Duodenal mucosa (tissue), 2 donors: ENCODE data around the gene HTRA2.

Experiments used
- H3K27ac ChIP-seq: one replicate; pipeline ENCODE4 v1.7.0; 2013; ENCODE audit warnings: low read depth, low read length
- H3K27me3 ChIP-seq, 2 donors: one replicate each; pipeline ENCODE4 v1.7.0; 2013; ENCODE audit warnings: low read length in 2 of 2, control low read depth in 1 of 2; ENCODE audit not compliant: insufficient read depth in 2 of 2, control insufficient read depth in 1 of 2
- H3K36me3 ChIP-seq, 2 donors: one replicate each; pipeline ENCODE4 v1.7.0; 2013; ENCODE audit warnings: low read length in 2 of 2, control low read depth in 1 of 2; ENCODE audit not compliant: insufficient read depth in 2 of 2, control insufficient read depth in 1 of 2
- H3K4me1 ChIP-seq, 2 donors: one replicate each; pipeline ENCODE4 v1.7.0; 2013; ENCODE audit warnings: low read length in 2 of 2, control low read depth in 1 of 2; ENCODE audit not compliant: insufficient read depth in 2 of 2, control insufficient read depth in 1 of 2
- H3K4me3 ChIP-seq, 2 donors: one replicate each; pipeline ENCODE4 v1.7.0; 2013; ENCODE audit warnings: low read length in 2 of 2, low read depth in 1 of 2
- H3K9ac ChIP-seq, 2 donors: one replicate each; pipeline ENCODE4 v1.7.0; 2013; ENCODE audit warnings: low read length in 2 of 2, low read depth in 1 of 2
- H3K9me3 ChIP-seq, 2 donors: one replicate each; pipeline ENCODE4 v1.7.0; 2013; ENCODE audit warnings: low read length in 2 of 2, control low read depth in 1 of 2; ENCODE audit not compliant: control insufficient read depth in 1 of 2

Gene HTRA2

DNA sequence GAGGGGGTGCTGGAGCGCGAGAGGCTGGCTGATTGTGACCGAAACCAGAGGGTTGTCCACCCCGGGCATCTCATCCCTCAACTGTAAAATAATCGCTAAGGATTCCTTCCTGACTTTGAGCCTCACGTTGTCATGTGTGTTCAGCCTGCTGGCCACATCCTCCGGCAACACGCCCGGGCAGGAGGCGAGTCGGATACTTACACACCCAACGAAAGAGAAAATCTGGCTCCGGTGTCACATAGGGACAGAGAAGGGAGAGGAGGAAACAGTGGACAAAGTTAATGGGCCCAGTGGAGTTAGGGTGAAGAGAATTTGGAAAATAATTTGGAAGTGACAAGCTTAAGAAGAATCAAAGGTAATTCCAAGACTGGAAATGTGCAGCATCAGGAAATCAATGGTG lies 13.1 kb upstream of the HTRA2 start:
- peaks cover 5 to 25% of the 10 kb centered on the region in 2 donors for H3K36me3 ChIP-seq
- no peaks in the 10 kb centered on the region for H3K9me3 ChIP-seq
- peak overlapping the region; percentile 30 to 50 for H3K4me3 ChIP-seq
- H3K9ac ChIP-seq = no peak overlapping the region
- peaks cover 61 to 76% of the 10 kb centered on the region in 2 donors for H3K27me3 ChIP-seq
- H3K4me1 ChIP-seq = peaks cover 6 to 24% of the 10 kb centered on the region in 2 donors
- no peak overlapping the region for H3K27ac ChIP-seq

- H3K9me3 ChIP-seq = no peaks in the 10 kb centered on the region
- H3K9ac ChIP-seq = no peak overlapping the region
- no peak overlapping the region for H3K27ac ChIP-seq
- H3K4me1 ChIP-seq = peaks cover 9 to 13% of the 10 kb centered on the region in 2 donors
- H3K36me3 ChIP-seq = peaks cover 13 to 49% of the 10 kb centered on the region in 2 donors
- no peak overlapping the region for H3K4me3 ChIP-seq
- H3K27me3 ChIP-seq = peaks cover 15 to 21% of the 10 kb centered on the region in 2 donors
Observed at GRCh38 chr2:74522516-74522915, 7.2 kb upstream of the HTRA2 start.

GRCh38 chr2:74524005-74524404 lies 5.7 kb upstream of the HTRA2 start:
- Histone ChIP-seq H3K9ac (no peak overlapping the region), H3K9me3 (no peaks in the 10 kb centered on the region), H3K36me3 (peaks cover 21 to 49% of the 10 kb centered on the region in 2 donors), H3K4me3 (no peak overlapping the region), H3K27me3 (peaks cover 6% of the 10 kb centered on the region in 2 donors), H3K27ac (no peak overlapping the region), H3K4me1 (peaks cover 22 to 24% of the 10 kb centered on the region in 2 donors)

DNA sequence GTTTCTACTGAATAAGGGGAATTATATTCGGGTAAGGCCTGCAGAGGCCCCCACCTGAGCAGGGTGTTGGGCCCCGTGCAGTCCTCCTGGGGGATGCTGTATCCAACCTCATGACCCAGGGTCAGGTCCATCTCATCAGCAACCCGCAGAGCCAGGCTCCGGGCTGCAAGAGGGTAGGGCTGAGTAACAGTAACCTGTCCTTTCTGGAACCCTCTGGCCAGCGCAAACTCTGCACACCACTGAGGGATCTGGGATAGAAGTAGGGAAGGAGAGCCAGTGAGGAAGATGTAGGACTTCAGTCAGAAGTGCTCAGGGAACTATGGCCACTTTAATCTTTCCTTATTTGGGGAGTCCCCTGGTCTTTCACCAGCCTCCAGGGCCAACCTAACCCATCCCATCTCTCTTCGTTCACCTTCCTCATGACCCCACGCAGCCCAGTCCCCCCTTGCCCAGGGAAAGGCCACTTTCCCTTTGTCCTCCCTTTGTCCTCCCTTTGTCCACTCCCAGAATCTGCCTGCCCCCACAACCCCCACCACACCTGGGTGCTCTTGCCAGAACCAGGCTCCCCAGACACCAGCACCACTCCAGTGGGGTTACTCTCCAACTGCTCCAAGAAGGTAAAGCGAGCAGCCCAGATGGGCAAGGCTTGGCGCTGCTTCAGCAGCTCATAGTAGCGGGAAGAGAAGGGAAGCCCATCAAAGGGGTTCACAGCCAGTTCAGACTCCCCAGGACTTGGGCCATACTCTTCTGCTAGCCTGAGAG lies 4.6 kb upstream of the HTRA2 start:
- H3K9ac ChIP-seq = peak overlapping the region; percentile 63 to 77
- peaks cover 21 to 41% of the 10 kb centered on the region in 2 donors for H3K36me3 ChIP-seq
- H3K4me1 ChIP-seq = peaks cover 24% of the 10 kb centered on the region in 2 donors
- no peaks in the 10 kb centered on the region for H3K27me3 ChIP-seq
- H3K4me3 ChIP-seq = peak overlapping the region; percentile 66 to 68
- H3K27ac ChIP-seq = no peak overlapping the region
- H3K9me3 ChIP-seq = no peaks in the 10 kb centered on the region

DNA sequence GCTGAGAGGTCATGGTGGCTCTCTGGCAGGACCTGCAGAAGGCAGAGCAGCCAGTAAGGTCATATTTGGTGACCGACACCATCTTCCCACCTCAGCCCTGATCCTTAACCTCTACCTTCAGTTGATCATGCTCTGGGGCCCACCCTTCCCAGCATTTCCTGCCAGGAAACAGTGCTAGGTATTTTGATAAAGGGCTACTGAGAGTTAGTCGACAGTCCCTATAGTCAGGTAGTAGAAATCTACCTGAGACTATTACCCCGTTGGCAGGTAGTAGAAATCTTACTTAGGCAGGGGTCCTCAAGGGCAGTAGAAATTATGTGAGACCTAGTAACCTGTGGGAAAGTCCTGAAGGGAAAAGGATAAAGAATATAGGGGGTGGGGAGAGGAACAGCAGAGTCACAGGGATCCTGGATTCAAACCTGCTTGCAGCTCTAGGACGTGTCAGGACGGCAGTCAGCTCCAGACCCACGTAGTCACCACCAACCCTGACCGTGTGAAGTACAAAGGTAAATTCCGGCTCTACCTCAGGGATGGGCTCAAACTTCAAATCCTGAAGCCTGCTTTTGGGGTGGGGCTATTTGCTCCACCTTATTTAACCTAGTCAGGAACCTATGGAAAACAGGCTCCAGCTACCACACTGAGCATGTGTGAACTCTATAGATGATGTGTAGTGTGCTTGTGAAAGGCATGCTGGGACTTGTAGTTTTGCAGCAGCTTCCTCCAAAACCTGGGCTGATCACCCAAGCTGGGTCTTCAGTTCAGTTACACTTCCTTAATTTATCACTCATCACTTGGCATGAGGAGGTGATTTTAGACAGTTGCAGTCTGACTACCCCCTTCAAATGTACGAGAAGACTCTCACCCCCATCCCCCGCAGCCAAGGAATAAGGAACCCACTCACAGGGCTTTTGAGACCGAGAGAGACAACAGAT lies 3.8 kb upstream of the HTRA2 start, which contains the start of gene DQX1:
Gene DQX1 (minus strand): TSS at position 515 of the 932 bp plus-strand sequence. CDS start 502 bp downstream, at position 13.
- Histone ChIP-seq H3K9me3 (no peaks in the 10 kb centered on the region), H3K27me3 (no peaks in the 10 kb centered on the region), H3K9ac (peak within 1 kb of the TSS; percentile 63 to 77), H3K27ac (peak within 1 kb of the TSS; percentile 27), H3K36me3 (peaks cover 21 to 35% of the 10 kb centered on the region in 2 donors), H3K4me3 (peak within 1 kb of the TSS; percentile 66 to 68), H3K4me1 (peaks cover 28 to 30% of the 10 kb centered on the region in 2 donors)

GRCh38 chr2:74526649-74527230 lies 3.0 kb upstream of the HTRA2 start:
- peaks cover 21 to 30% of the 10 kb centered on the region in 2 donors for H3K36me3 ChIP-seq
- no peaks in the 10 kb centered on the region for H3K27me3 ChIP-seq
- no peaks in the 10 kb centered on the region for H3K9me3 ChIP-seq
- peaks cover 35 to 38% of the 10 kb centered on the region in 2 donors for H3K4me1 ChIP-seq
- H3K9ac ChIP-seq = no peak overlapping the region
- H3K4me3 ChIP-seq = no peak overlapping the region
- H3K27ac ChIP-seq = no peak overlapping the region

- peak overlapping the region in 1 of 2 donors; percentile 99 for H3K4me3 ChIP-seq
- H3K9me3 ChIP-seq = no peaks in the 10 kb centered on the region
- no peaks in the 10 kb centered on the region for H3K27me3 ChIP-seq
- no peak overlapping the region for H3K27ac ChIP-seq
- H3K4me1 ChIP-seq = peaks cover 35 to 42% of the 10 kb centered on the region in 2 donors
- peaks cover 21 to 27% of the 10 kb centered on the region in 2 donors for H3K36me3 ChIP-seq
- no peak overlapping the region for H3K9ac ChIP-seq
Observed at GRCh38 chr2:74527741-74528140, 2.0 kb upstream of the HTRA2 start.

- Histone ChIP-seq H3K27me3 (no peaks in the 10 kb centered on the region), H3K9ac (peak overlapping the region; percentile 96 to 99), H3K4me1 (peaks cover 35 to 42% of the 10 kb centered on the region in 2 donors), H3K4me3 (peak overlapping the region; percentile 99 to 100), H3K36me3 (peaks cover 21 to 36% of the 10 kb centered on the region in 2 donors), H3K9me3 (no peaks in the 10 kb centered on the region), H3K27ac (peak overlapping the region; percentile 87)
Observed at GRCh38 chr2:74528600-74529356, 955 bp upstream of the HTRA2 start.
